ENCODE measurements around the gene ACTN4. TPM values are rescaled to one million over a fixed set of nuclear protein-coding genes. Genes with fewer than 3 reads are reported as not detected.

Gene ACTN4
- total and polyA plus RNA-seq, 2 experiments from 2014 or later: 68.9 to 427 TPM

GRCh38 chr19:38687837-38688378, 40.5 kb downstream of the ACTN4 start:
- no peak overlapping the region for H3K27ac ChIP-seq (ENCODE audit: low read depth)
- Mint-ChIP-seq H3K27me3 (ENCODE audit: insufficient read depth, low read depth, poor library complexity) (peaks cover 27% of the 10 kb centered on the region), H3K4me1 (peaks cover 77% of the 10 kb centered on the region), H3K4me3 (no peak overlapping the region), H3K9me3 (0 out of 3 replicates have a peak, but pooled peaks cover 1% of the 10 kb centered on the region), H3K27ac (no peak overlapping the region), H3K36me3 (ENCODE audit: low read depth) (peaks cover 33% of the 10 kb centered on the region)
- H3K4me3 ChIP-seq: no peak overlapping the region
- peaks cover 3% of the 10 kb centered on the region for H4K20me1 ChIP-seq (replicated peaks; ENCODE audit: insufficient read depth)
- no peaks in the 10 kb centered on the region for H3K27me3 ChIP-seq (ENCODE audit: insufficient read depth)
- peaks cover 76% of the 10 kb centered on the region for H3K4me1 ChIP-seq (ENCODE audit: insufficient read depth)
- peaks cover 92% of the 10 kb centered on the region for H3K79me2 ChIP-seq (replicated peaks; ENCODE audit: insufficient read depth)
- TF ChIP-seq NANOG (IDR thresholded peaks at IDR 0.05; ENCODE audit: borderline replicate concordance) (no peak), ETS1 (IDR thresholded peaks at IDR 0.05) (no peak), CREB1 (CRISPR knock-in tag; IDR thresholded peaks at IDR 0.05; ENCODE audit: low read depth) (no peak), POLR2AphosphoS5 (IDR thresholded peaks at IDR 0.05; ENCODE audit: low read depth) (no peak), JUNB (IDR thresholded peaks at IDR 0.05; ENCODE audit: unreplicated experiment) (no peak), ZNF331 (CRISPR knock-in tag; IDR thresholded peaks at IDR 0.05; ENCODE audit: low read depth) (no peak), ZNF462 (CRISPR knock-in tag; IDR thresholded peaks at IDR 0.05) (no peak), CTCF (conservative IDR thresholded peaks at IDR 0.05; ENCODE audit: low read depth in 2 of 2) (no peak), ZNF114 (CRISPR knock-in tag; IDR thresholded peaks at IDR 0.05) (no peak), REST (IDR thresholded peaks at IDR 0.05; ENCODE audit: unreplicated experiment) (no peak), STAT1 (IDR thresholded peaks at IDR 0.05; ENCODE audit: unreplicated experiment) (no peak), EZH2phosphoT487 (IDR thresholded peaks at IDR 0.05; ENCODE audit: unreplicated experiment) (no peak), EZH2 (IDR thresholded peaks at IDR 0.05; ENCODE audit: low read depth, unreplicated experiment) (no peak)
- no peak overlapping the region for H3K4me2 ChIP-seq
- H3F3A ChIP-seq (replicated peaks; ENCODE audit: low read depth): peaks cover 20% of the 10 kb centered on the region
- no peaks in the 10 kb centered on the region for H3K36me3 ChIP-seq (ENCODE audit: insufficient read depth)
- H3K9me2 ChIP-seq (ENCODE audit: insufficient read depth): no peaks in the 10 kb centered on the region
- H2AFZ ChIP-seq: no peak overlapping the region
- DNase-seq (ENCODE audit: low spot score) (no peak), ATAC-seq (no peak)

All from GM23338 (cell line).